Mesenchymal stem cell (in vitro differentiated cells and primary cell): ENCODE measurements around the gene NSFL1C.
A peak's percentile ranks its signal among the peaks of the same experiment; 100 is the strongest.

ENCODE experiments used
- DNase-seq: peaks from one replicate; pipeline ENCODE4 v3.0.0-alpha.2; 2013
- H2AFZ ChIP-seq: one replicate; pipeline ENCODE4 v1.6.1; 2013; ENCODE audit warnings: low read depth, mild to moderate bottlenecking, control low read depth, inconsistent platforms, low read length, moderate library complexity
- H2AK5ac ChIP-seq: 2 replicates; pipeline ENCODE4 v1.6.1; 2013; ENCODE audit warnings: low read length, moderate library complexity, mild to moderate bottlenecking, inconsistent platforms; ENCODE audit not compliant: severe bottlenecking
- H2BK120ac ChIP-seq: one replicate; pipeline ENCODE4 v1.6.1; 2013; ENCODE audit warnings: low read depth, mild to moderate bottlenecking, inconsistent platforms, low read length, moderate library complexity
- H2BK12ac ChIP-seq, 2 experiments: one replicate each; pipeline ENCODE4 v1.6.1; 2013; ENCODE audit warnings: inconsistent platforms in 2 of 2, low read length in 2 of 2, mild to moderate bottlenecking in 2 of 2, moderate library complexity in 2 of 2, control low read depth in 1 of 2
- H2BK15ac ChIP-seq: one replicate; pipeline ENCODE4 v1.6.1; 2013; ENCODE audit warnings: mild to moderate bottlenecking, low read depth, inconsistent platforms; ENCODE audit not compliant: poor library complexity, severe bottlenecking
- H2BK5ac ChIP-seq: 2 replicates; pipeline ENCODE4 v1.6.1; 2013; ENCODE audit warnings: low read depth, mild to moderate bottlenecking, low read length, control low read depth, inconsistent platforms; ENCODE audit not compliant: poor library complexity, severe bottlenecking
- H3K14ac ChIP-seq, 2 experiments: one replicate each; pipeline ENCODE4 v1.6.1; 2013; ENCODE audit warnings: inconsistent platforms in 2 of 2, low read length in 2 of 2, control low read depth in 1 of 2, mild to moderate bottlenecking in 1 of 2, moderate library complexity in 1 of 2
- H3K18ac ChIP-seq, 2 experiments: one replicate each; pipeline ENCODE4 v1.6.1; 2013; ENCODE audit warnings: inconsistent platforms in 2 of 2, low read length in 2 of 2, control low read depth in 1 of 2, low read depth in 1 of 2, mild to moderate bottlenecking in 1 of 2
- H3K23ac ChIP-seq, 2 experiments: one replicate each; pipeline ENCODE4 v1.6.1; 2013; ENCODE audit warnings: inconsistent platforms in 2 of 2, low read length in 2 of 2, mild to moderate bottlenecking in 2 of 2, moderate library complexity in 2 of 2, control low read depth in 1 of 2
- H3K27ac ChIP-seq: 2 replicates; pipeline ENCODE4 v1.5.1; 2013; ENCODE audit warnings: mild to moderate bottlenecking, moderate library complexity, low read length, control low read depth, inconsistent platforms; ENCODE audit not compliant: poor library complexity, severe bottlenecking
- H3K27me3 ChIP-seq, 2 experiments: 2 replicates each; pipeline versions ENCODE4 v1.6.1 to v1.7.0; 2013; ENCODE audit warnings: low read length in 2 of 2, mild to moderate bottlenecking in 2 of 2, moderate library complexity in 2 of 2, control low read depth in 1 of 2, inconsistent platforms in 1 of 2; ENCODE audit not compliant: control insufficient read depth in 1 of 2, insufficient read depth in 1 of 2
- H3K36me3 ChIP-seq, 2 experiments: 2 replicates each; pipeline versions ENCODE4 v1.6.1 to v1.7.0; 2013; ENCODE audit warnings: low read length in 2 of 2, control low read depth in 1 of 2, inconsistent platforms in 1 of 2, low read depth in 1 of 2, mild to moderate bottlenecking in 1 of 2; ENCODE audit not compliant: insufficient read depth in 2 of 2, control insufficient read depth in 1 of 2
- H3K4ac ChIP-seq, 2 experiments: one replicate each; pipeline ENCODE4 v1.6.1; 2013; ENCODE audit warnings: inconsistent platforms in 2 of 2, low read length in 2 of 2, mild to moderate bottlenecking in 2 of 2, moderate library complexity in 2 of 2, control low read depth in 1 of 2, low read depth in 1 of 2
- H3K4me1 ChIP-seq: 2 replicates; pipeline ENCODE4 v1.6.1; 2013; ENCODE audit warnings: low read depth, low read length, control low read depth; ENCODE audit not compliant: control insufficient read depth, insufficient read depth
- H3K4me2 ChIP-seq: 2 replicates; pipeline ENCODE4 v1.6.1; 2013; ENCODE audit warnings: low read length, mild to moderate bottlenecking, inconsistent platforms; ENCODE audit not compliant: poor library complexity, severe bottlenecking
- H3K4me3 ChIP-seq, 2 experiments: 2 replicates each; pipeline versions ENCODE4 v1.5.1 to v1.7.0; 2013; ENCODE audit warnings: low read length in 2 of 2, mild to moderate bottlenecking in 2 of 2, control low read depth in 1 of 2, low read depth in 1 of 2; ENCODE audit not compliant: insufficient read depth in 1 of 2
- H3K79me1 ChIP-seq: replicated peaks from 2 replicates; pipeline ENCODE4 v1.6.1; 2013; ENCODE audit warnings: mild to moderate bottlenecking, control low read depth, low read length, inconsistent platforms; ENCODE audit not compliant: poor library complexity, severe bottlenecking
- H3K9ac ChIP-seq: 2 replicates; pipeline ENCODE4 v1.7.0; 2013; ENCODE audit warnings: mild to moderate bottlenecking, low read length, moderate library complexity
- H3K9me3 ChIP-seq: 2 replicates; pipeline ENCODE4 v1.7.0; 2013; ENCODE audit warnings: mild to moderate bottlenecking, low read length; ENCODE audit not compliant: control insufficient read depth
- H4K8ac ChIP-seq: one replicate; pipeline ENCODE4 v1.6.1; 2013; ENCODE audit warnings: inconsistent platforms, mild to moderate bottlenecking, low read length, moderate library complexity
- H4K91ac ChIP-seq: one replicate; pipeline ENCODE4 v1.6.1; 2013; ENCODE audit warnings: mild to moderate bottlenecking, low read length, inconsistent platforms
- WGBS: methylation state at CpG from one replicate; pipeline ENCODE4 v1.1.7; 2013; ENCODE audit warnings: mixed read lengths; 5-methylcytosine and 5-hydroxymethylcytosine counted together

NSFL1C gene

DNA sequence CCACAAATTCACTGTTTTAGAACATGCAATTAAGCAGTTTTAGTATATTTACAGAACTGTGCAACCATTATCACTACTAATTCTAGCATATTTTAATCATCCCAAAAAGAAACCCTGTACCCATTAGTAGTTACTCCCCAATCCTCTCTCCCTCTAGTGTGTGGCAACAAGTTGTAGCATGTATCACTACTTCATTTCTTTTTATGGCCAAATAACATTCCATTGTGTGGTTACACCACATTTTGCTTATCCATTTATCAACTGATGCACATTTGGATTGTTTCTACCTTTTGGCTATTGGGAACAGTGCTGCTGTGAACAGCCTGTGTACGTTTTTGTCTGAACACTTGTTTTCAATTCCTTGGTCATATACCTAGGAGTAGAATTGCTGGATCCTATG lies 42.3 kb downstream of the NSFL1C start:
- 64% methylated on average over 1 of the region's 1 CpG for WGBS
- Histone ChIP-seq H3K4me3 (no peak overlapping the region), H3K4me2 (no peak overlapping the region), H3K14ac (no peak overlapping the region), H3K36me3 (no peaks in the 10 kb centered on the region), H2BK12ac (no peak overlapping the region), H2BK15ac (no peak overlapping the region), H2AFZ (no peak overlapping the region), H2AK5ac (no peak overlapping the region), H3K9me3 (peaks cover 16% of the 10 kb centered on the region), H3K79me1 (no peaks in the 10 kb centered on the region), H4K8ac (no peak overlapping the region), H3K4me1 (peaks cover 8% of the 10 kb centered on the region), H4K91ac (no peak overlapping the region), H3K23ac (no peak overlapping the region), H3K4ac (no peak overlapping the region), H2BK5ac (no peak overlapping the region), H3K27ac (no peak overlapping the region), H2BK120ac (no peak overlapping the region), H3K9ac (peak overlapping the region; percentile 27), H3K18ac (no peak overlapping the region), H3K27me3 (no peaks in the 10 kb centered on the region)
- peak; percentile 26 for DNase-seq

DNA sequence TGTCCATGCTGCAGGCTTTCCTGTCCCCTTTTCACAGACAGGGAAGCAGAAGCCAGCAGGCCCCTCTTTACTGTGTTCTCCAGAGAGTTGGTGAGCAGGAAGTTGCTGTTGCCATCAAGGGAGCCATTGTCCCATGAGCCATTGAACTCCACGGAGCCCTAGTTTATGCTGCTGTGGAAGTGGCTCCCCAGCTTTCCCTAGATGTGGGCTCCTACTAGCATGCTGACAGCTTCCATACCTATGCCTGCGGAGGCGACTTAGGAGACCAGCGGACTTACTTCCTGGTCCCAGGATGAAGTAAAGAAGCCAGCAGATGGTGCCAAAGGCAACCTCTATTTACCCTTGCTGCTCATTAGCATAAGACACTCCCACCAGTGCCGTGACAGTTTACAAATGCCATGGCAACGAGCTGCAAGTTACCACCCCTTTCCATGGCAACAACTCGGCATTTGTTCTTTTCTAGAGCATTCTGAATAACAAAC lies 43.0 kb downstream of the NSFL1C start:
- no peak overlapping the region for H2BK5ac ChIP-seq
- no peaks in the 10 kb centered on the region for H3K27me3 ChIP-seq
- no peak overlapping the region for H3K9ac ChIP-seq
- no peak overlapping the region for H2BK120ac ChIP-seq
- H2BK15ac ChIP-seq: no peak overlapping the region
- H3K4me2 ChIP-seq: no peak overlapping the region
- WGBS: 45% methylated on average over 7 of the region's 7 CpGs
- H3K23ac ChIP-seq: no peak overlapping the region
- no peak overlapping the region for H2BK12ac ChIP-seq
- no peak overlapping the region for H3K27ac ChIP-seq
- peak overlapping the region in 1 of 2 experiments; percentile 6 for H3K4ac ChIP-seq
- no peak overlapping the region for H4K91ac ChIP-seq
- peak; percentile 93 for DNase-seq
- H3K9me3 ChIP-seq: peaks cover 17% of the 10 kb centered on the region
- no peak overlapping the region for H3K18ac ChIP-seq
- no peak overlapping the region for H4K8ac ChIP-seq
- H2AFZ ChIP-seq: no peak overlapping the region
- H3K4me3 ChIP-seq: no peak overlapping the region
- H3K36me3 ChIP-seq: no peaks in the 10 kb centered on the region
- no peaks in the 10 kb centered on the region for H3K79me1 ChIP-seq
- H2AK5ac ChIP-seq: no peak overlapping the region
- peaks cover 8% of the 10 kb centered on the region for H3K4me1 ChIP-seq
- H3K14ac ChIP-seq: no peak overlapping the region

GRCh38 chr20:1423206-1423605 lies 43.4 kb downstream of the NSFL1C start:
- no peak overlapping the region for H2BK120ac ChIP-seq
- no peak overlapping the region for H2AFZ ChIP-seq
- peaks cover 17% of the 10 kb centered on the region for H3K9me3 ChIP-seq
- no peak overlapping the region for H3K4me2 ChIP-seq
- no peak overlapping the region for H3K9ac ChIP-seq
- H3K36me3 ChIP-seq: no peaks in the 10 kb centered on the region
- H4K8ac ChIP-seq: no peak overlapping the region
- H3K4me3 ChIP-seq: no peak overlapping the region
- H2BK15ac ChIP-seq: no peak overlapping the region
- no peak overlapping the region for H3K18ac ChIP-seq
- no peak overlapping the region for H3K23ac ChIP-seq
- no peak for DNase-seq
- no peak overlapping the region for H3K14ac ChIP-seq
- no peak overlapping the region for H2AK5ac ChIP-seq
- H4K91ac ChIP-seq: no peak overlapping the region
- H3K4me1 ChIP-seq: peaks cover 10% of the 10 kb centered on the region
- WGBS: 95% methylated on average over 6 of the region's 6 CpGs
- no peak overlapping the region for H3K27ac ChIP-seq
- peak overlapping the region in 1 of 2 experiments; percentile 6 for H3K4ac ChIP-seq
- no peak overlapping the region for H2BK5ac ChIP-seq
- no peaks in the 10 kb centered on the region for H3K27me3 ChIP-seq
- no peaks in the 10 kb centered on the region for H3K79me1 ChIP-seq
- H2BK12ac ChIP-seq: no peak overlapping the region

DNA sequence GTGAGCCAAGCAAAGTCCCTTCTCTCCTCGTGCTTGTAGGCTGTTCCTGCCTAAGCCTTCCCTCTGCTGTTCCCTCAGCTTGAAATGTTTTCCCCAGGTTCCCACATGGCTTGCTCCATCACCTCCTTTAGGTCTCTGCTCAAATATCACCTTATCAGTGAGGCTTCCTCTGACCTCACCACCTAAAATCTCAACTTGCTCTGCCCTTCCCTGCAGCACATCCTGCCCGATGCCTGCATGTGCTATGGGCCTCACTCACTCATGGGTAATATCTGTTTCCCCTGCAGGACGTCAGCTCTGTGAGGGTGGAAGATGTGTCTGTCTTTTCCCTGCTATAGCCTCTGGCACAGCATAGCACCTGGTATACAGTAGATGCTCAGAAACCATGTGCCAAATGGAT lies 43.9 kb downstream of the NSFL1C start:
- H2BK120ac ChIP-seq: no peak overlapping the region
- no peak overlapping the region for H3K9ac ChIP-seq
- H3K9me3 ChIP-seq: peaks cover 17% of the 10 kb centered on the region
- no peak overlapping the region for H2BK5ac ChIP-seq
- peaks cover 8% of the 10 kb centered on the region for H3K4me1 ChIP-seq
- no peak overlapping the region for H2AK5ac ChIP-seq
- H4K91ac ChIP-seq: no peak overlapping the region
- no peak overlapping the region for H3K23ac ChIP-seq
- no peak for DNase-seq
- no peaks in the 10 kb centered on the region for H3K27me3 ChIP-seq
- WGBS: 43% methylated on average over 3 of the region's 3 CpGs
- no peak overlapping the region for H3K4ac ChIP-seq
- peak overlapping the region in 1 of 2 experiments; percentile 3 for H2BK12ac ChIP-seq
- no peak overlapping the region for H3K4me3 ChIP-seq
- H3K18ac ChIP-seq: peak overlapping the region in 1 of 2 experiments; percentile 13
- no peak overlapping the region for H2BK15ac ChIP-seq
- H3K79me1 ChIP-seq: no peaks in the 10 kb centered on the region
- H2AFZ ChIP-seq: no peak overlapping the region
- H4K8ac ChIP-seq: no peak overlapping the region
- no peak overlapping the region for H3K4me2 ChIP-seq
- H3K14ac ChIP-seq: no peak overlapping the region
- no peak overlapping the region for H3K27ac ChIP-seq
- no peaks in the 10 kb centered on the region for H3K36me3 ChIP-seq
